Activated gamma-delta T cell treated with Interleukin-2 at 50 U/mL for 16 hours (primary cell): ENCODE measurements around the gene ALDOA.
"Not testable (repeated sequence)": the region's sequence is repeated elsewhere in the genome, so short reads cannot be mapped to it uniquely, and the experiment has no call there.

Source experiments
- DNase-seq: peaks from one replicate; pipeline ENCODE4 v3.0.0-alpha.2; 2020

The ALDOA gene

DNA sequence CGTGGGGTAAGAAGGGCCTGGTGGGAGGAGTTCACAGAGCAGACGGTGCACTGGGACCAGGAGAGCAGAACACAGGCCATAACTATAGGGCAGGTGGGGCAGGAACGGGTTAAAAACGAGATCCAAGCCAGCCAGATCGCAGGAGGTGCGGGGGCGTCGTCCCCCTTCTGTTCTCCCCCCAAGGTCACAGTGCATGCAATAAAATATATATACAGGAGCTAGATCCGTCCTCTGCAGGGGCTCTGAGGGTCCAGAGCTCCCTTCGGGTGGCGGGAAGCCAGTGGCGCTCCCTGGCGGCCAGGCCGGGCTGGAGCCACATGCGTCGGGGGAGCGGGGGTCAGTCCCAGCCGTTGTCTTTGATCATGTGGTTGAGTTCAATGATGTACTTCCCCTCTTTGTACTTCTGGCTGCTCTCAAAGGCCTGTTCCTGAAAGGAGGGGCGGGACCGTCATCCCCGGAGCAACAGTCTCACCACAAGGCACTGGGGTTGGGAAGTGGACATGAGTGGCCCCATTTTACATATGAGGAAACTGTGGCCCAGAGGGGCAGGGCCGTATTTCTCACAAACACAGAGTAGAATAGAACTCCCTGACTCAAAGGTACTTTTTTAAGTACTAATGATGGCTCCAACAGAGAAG, 26.9 kb downstream of the ALDOA start:
- peak; percentile 53 for DNase-seq

DNA sequence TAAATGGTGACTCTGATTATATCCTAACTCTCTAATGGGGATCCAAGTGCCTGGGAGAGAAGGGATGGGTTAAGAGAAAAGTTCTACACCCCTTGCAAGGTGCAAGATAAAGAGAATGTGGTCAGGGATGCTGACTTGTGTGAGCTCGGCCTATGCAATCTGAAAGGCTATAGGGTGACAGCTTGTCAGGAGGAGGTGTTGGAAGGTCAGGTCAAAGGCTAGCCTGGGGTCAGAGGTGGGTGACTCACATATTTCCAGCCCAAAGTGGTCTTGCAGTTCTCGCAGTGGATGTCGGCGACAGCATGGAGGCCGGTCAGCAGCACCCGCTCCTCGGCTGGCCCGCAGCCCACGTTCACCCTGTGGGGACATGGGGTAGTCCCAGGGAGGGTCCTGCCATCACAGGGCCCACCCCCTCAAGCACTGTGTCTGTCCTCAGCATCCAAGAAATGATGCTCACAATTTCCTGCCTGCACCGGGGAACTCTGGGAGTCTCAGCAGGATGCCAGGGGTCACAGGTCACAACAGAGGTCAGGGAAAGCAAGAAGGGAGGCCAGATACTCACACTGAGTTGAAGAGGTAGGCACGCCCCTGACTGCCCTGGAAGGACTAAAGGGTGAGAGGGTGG, 29.1 kb downstream of the ALDOA start:
- no peak for DNase-seq

DNA sequence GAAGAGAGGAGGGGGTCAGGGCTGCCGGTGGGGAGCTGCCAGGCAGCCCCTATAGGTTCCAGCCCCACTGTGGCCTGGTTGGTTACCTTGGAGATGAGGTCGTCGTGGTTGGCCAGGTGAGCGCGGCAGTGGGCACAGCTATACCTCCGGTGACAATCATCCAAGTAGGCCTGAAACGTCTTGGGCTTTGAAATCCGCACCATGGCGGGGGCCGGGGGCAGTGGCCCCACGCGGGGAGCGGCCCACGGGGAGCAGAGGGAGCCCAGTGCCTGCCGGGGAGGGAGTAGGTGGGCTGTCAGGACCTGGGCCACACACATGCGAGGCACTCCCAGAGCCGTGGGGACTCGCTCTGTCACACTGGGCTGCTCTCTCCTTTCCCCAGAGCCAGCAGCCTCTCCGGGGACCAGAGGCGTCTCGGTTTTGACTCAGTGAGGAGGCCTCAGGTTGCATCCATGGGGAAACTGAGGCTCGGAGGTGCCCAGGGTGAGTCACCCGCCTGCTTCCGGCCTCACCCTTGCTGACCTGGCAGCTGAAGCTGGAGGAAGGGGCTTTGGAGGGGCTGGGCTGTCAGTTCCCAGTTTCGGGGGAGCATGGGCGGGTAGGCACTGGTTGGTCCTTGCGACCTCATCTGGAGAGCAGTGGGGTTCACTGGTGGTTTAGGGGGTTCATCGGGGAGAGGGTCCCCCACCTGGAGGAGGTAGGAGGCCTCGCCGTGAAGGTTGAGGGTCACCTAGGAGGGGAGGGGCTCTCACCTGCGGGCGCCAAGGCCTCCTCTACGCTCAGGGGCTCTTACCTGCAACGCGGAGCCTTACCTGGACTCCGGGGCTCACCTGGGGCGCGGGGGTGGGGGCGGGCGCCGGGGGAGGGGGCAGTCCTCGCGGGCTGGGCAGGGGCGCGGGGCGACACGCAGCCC, 29.9 kb downstream of the ALDOA start:
- DNase-seq = no peak

DNA sequence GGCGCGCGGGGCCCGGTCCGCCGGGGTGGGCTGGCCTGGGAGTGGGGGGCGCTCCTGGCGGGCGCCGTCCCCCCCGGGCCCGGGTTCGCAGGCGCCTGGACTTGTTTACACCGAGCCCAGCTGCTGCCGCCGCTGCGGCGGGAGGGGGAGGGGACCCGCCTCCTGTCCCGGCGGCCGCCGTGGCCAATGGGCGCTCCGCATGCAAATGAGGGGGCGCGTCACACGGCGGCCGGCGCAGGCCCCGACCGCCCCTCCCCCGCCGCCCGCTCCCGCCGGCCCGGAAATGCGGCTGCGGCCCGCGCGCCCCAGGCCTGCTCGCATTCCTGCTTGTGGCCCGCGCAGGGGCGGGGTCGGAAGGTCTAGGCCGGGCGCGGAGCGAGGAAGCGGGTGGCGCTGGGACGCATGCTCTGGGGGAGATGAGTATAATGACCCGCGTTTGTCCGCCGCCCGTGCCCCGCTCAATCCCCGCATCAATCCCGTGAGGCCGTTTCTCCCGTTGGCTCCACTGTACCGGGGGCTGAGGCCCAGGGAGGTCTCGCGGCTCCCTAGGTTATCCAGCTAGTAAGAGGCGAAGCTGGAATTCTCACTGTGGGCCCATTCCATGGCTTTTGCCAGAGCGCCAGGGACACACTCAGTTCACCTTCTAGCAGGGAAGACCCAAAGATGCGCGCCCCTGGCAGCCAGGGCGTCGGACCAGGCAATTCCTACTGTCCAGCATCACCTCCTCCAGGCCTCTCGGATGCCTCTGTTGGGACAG, 30.7 kb downstream of the ALDOA start, which contains the start of gene YPEL3:
Gene YPEL3, minus strand, starts transcription at position 109 of the 757 bp plus-strand sequence. CDS start 731 bp downstream, outside the sequence.
- DNase-seq = peak; percentile 90

DNA sequence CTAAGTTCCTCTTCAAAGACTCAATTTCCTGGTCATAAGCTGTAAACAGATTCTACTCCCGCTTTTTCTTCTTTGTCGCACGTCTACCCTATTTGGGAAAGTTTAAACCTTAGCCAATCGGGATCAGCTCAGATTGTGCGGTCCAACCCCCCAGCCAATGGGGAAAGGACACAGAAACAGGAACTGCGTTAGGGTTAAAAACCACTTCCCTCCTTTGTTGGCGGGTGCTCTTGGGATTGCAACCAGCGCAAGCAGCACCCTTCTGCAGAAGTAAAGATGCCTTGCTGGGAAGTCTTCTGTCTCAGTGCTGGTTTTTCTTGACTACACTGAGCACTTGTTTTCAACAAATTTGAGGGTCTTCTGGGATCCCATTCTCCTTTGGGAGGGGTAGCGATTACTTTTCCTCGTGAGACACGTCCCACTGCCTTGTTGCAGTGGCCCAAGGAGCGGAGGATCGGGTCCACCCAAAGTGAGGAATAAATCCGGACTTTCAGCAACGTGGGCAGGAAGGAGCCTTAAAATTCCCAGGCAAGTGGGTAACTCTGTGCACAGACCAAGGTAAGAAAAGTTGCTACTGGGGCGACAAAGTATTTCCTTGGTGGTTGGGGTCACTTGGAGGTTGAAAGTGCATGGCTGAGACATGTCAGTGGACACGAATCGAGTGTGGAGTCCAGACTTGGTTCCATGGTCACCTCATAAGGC, 31.5 kb downstream of the ALDOA start:
- no peak for DNase-seq

DNA sequence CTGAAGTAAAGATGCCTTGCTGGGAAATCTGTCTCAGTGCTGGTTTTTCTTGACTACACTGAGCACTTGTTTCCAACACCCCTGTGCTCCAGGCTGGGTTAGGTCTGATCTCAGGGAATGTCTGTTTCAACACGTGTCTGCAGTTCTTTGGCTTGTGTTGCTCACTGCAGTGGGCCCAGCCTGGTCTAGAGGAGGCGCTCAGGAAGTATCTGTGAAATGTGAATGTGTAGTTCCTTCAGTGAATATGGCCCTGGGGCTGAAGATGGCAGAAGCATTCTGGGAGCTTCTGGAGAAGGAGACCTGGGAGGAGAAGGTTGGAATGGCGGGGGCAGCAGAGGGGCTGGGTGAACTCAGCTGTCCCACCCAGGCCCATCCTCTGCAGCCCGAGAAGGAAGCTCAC, 38.5 kb downstream of the ALDOA start:
- DNase-seq = no peak

DNA sequence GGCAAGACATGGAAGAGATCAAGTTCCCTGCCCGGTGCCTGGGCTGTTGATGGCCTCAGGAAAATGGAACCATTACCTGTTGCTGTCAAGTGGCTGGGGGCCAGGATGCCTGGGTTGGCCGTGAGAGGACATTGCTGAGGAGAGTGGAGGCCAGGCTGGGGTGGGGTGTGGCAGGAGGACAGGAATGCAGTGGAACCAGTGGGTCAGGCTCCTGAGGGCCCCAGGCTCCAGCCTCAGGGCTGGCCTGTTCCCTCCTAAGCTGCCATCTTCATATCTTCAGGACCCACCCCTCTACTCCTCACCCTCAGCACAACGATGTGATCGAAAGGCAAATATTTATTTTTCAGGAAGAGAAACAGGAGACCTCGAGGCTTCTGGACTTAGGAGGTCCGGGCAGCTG, 38.9 kb downstream of the ALDOA start:
- no peak for DNase-seq

DNA sequence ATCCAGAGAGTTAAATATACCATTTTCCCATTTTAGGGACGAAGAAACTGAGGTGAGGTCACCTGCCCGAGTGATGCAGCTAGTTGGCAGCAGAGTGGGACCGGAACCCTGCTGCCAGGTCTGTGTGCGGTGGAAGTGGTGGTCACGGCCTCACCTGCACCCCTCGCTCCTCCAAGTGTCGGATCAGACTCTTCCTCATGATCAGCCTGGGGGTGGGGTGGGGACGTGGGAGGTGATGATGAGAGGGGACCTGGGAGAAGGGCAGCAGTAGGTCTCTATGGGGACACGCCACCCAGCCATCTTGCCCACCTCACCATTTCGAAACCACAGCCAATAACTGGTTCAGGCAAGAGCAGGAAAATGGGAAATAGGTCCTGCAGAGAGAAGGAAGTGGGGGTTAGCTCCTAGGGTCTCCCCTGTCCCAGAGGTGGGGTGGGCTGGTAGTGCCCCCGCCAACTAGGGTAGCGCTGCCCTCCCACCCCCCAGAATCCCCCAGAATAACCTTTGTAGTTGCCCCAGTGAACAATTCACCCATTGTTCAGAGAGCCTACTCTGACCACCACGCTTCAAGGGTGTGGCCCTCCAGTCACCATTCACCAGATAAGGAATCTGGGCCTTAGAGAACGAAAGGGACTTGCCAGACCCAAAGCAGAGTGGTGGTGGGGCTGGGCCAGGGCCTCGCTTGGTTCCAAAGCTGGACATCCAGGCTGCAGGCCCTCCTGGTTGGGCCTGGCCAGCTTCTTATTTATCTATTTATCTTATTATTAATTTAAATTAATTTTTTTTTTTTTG, 42.7 kb downstream of the ALDOA start:
- DNase-seq = no peak

DNA sequence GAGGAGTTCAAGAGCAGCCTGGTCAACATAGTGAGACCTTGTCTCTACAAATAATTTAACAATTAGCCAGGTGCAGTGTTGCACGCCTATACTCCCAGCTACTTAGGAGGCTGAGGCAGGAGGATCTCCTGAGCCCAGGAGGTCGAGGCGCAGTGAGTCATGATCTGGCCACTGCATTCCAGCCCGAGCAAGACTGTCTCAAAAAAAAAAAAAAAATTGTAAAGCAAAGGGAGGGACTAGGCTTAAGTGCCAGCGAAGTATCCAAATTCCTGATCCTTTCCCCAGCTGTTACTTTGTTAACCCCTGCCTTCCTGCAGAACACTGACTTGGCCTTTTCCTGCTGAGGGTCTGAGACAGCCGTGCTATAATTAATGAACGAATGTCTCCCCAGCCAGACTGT, 45.1 kb downstream of the ALDOA start:
- no peak for DNase-seq

DNA sequence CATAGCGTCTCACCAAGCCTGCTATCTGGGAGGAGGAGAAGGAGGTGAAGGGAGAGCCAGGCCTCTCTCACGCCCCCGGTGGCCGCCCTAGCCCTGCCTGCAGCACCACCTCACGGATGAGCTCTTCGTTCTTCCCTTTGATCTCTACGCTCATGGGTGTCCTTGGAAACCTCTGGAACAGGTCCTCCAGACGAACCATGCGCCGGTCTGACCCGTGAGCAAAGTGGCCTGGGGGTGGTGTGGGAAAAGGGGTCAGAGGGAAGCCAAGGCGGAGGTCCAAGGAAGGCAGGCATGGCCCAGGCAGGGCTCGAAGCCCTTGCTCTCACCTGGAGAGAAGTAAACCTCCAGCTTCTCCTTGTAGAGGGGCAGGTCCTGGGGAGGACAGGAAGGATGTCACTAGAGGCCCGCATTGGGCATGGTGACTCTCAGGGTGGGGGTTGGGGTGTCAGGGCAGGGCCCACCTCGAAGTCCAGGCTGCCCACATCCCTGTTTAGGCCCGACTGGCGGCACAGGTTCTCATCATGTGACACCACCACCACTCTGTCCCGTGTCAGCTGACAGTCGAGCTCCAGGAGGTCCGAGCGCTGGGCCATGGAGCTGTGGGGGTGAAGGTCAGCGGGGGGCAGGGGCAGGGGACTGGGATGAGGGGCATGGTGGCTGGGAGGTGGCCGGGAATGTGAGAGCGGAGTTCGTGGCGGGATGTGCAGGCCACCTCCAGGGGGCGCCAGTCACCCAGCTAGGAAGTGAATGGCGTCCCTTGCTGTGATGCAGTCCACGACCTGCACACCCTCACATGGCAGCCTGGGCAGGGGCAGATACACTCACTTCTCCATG, 46.9 kb downstream of the ALDOA start:
- DNase-seq = no peak

DNA sequence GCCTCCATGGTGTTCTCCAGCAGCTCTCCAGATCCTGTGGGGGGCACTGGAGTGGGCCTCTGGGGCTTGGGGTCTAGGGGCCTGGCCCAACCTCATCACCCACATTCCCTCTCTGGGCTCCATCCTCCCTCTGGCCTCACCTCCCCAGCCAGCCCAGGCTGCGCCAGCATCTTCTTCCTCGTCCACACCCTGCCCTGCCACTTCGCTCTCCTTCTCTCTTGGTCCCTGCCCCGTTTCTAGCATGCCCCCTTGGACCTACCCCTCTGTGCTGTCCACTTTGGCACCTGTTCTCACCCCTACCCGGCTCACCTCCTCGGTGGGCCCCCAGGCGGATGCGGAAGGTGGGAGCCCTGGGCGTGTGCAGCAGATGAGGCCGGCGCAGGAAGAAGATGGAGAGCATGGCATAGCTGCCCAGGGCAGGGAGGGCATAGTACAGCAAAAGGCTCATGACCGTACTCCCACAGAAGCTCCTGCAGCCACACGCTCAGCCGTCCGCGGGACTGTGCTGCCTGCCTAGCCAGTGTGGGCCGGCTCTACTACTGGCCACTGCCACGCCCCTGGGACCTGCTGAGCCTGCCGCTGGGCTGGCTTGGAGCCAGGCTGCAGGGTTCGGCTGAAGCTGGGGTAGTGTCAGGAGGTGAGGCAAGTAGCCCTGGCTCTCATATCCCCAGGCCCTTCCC, 47.6 kb downstream of the ALDOA start, which contains the start of gene GDPD3:
Gene GDPD3, minus strand, starts transcription at position 507 of the 680 bp plus-strand sequence. Its CDS starts 59 bp downstream, at position 448.
- no peak for DNase-seq

DNA sequence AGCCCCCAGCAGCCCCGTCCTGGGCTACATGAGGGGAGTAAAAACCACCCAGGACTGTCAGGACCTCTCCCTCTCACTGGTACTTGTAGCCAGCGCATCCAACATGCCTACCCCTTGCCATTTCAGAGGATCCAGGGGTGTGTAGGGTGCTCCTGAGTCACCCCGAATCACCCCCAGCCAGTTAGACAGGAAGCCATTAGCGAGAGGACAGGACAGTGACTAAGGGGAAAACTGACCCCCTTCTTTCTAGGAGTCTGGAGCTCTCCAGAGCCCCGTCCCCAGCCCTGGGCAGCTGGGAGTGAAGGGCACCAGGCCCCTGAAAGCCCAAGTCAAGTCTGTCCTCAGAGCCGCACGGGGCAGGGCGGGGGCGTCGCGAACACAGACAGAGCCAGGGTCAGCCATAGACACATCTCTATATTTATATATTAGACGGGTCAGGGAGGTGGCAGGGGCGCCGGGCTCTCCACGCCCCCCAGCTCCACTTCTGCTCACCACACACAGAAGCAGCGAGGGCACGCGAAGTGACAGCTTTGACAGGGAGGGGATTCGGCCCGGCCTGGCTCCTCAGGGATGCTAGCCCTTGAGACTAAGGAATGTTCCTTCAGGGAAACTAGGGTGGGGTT, 48.3 kb downstream of the ALDOA start:
- no peak for DNase-seq

DNA sequence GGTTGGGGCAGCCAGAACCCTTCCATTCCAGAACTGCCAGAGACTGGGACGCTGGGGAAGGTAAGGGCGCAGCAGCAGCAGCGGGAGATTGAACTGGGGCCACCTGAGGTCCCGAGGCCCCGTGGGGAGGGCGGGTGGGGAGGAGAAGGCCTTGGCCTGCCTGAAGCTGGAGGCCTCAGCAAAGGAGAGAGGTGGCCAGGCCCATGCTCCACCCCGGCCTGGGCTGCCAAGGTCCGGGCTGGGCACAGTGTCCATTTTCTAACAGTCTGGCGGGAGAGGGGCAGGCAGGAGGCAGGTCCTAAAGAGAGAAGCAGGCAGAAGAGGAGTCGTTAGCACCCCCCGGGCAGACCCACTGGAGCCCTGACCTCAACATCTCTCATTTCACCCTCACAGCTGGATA, 48.9 kb downstream of the ALDOA start:
- DNase-seq = no peak

DNA sequence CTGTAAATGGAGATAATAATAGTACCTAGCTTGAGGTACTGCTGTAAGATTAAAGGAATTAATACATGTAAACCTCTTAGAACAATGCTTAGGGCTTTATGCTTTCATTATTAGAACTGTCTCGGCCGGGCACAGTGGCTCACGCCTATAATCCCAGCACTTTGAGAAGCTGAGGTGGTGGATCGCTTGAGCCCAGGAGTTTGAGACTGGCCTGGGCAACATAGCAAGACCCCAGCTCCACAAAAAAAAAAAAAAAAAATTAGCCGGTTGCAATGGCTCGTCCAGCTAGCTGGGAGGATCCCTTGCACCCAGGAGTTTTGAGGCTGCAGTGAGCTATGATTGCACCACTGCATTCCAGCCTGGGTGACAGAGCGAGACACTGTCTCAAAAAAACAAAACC, 49.3 kb downstream of the ALDOA start:
- DNase-seq = not testable (repeated sequence)

DNA sequence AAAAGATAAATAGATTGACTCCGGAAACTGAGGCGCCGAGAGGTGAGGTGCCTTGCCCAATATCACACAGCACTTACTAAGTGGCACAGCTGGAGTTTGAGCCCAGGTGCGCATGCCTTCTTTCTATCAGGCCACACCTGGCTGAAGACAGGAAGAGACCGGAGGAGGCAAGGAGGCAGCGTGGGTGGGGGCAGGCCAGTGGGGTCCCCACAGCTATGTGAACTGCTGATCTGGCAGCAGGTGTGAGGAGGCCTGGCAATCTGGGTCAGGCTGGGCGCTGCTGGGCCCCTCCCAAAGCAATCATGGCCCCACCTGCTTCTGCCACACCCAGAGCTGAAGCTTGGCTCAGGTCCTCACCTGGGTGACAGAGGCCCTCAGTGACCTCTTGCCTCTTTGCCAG, 49.7 kb downstream of the ALDOA start:
- no peak for DNase-seq

DNA sequence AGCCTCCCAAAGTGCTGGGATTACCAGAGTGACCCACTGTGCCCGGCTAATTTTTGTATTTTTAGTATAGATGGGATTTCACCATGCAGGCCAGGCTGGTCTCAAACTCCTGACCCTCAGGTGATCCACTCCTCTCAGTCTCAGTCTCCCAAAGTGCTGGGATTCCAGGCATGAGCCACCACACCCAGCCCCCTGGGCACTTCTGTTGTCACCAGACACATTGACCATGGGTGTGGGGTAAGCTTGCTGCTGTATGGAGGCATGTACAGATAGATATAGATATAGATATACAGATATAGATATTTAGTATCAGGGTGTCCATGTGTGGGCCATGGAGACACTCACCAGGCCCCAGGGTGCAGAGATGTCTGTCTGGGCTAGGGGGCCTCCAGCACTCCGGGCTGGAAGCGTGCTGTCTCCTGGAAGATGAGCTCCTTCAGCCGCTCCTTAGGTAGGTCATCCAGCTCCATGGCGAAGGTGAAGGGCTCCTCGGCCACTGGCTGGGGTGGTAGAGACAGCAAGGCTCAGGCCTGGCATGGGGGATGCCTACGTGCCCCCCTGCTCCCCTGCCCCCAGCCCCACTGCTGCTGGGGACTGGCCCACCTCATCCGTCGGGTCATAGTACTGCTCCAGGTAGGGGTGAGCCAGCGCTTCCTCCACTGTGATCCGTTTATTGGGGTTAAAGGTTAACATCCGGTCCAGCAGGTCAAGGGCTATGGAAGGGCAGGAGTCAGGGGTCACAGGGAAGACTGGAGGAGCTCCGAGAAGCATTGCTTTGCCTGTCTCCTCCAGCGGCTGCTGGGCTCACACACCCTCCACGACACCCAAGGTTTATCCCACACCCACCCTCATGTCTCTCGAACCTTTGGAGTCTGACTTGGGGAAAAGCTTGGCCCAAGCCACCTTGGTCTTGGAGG, 51.0 kb downstream of the ALDOA start:
- DNase-seq = no peak

DNA sequence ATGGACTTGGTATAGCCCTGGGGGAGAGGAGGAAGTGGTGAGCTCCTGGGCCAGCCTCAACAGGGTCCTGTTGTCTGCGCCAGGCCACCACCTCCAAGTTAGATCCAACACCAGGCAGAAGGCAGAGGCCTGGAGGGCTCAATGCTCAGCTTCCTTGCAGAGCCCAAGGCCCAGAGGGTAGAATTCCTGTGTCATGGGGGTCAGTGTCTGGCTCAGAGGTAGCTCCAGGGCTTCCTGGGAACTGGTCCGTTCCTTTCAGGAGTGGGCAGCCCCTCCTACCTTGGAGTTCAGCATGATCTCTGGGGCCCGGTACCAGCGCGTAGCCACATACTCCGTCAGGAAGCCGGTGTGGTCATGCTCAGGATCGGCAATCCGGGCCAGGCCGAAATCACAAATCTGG, 52.2 kb downstream of the ALDOA start:
- no peak for DNase-seq

DNA sequence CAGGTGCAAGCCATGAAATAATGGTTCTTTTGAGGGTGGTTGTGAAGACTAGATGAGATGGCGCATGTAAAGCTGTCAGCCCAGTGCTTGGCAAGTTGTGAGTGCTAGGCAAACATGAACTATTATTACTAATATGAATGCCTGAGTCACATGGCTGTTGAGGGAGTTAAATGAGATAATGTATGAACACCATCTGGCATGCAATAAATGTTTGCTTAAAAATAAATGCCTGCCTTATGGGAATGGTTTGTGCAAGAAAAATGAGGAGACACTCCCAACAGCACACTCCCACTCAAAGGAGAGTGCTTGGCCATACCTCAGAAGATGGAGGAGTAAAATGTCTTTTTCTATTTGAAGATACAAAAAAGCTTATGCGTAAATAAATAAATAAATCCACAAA, 53.9 kb downstream of the ALDOA start:
- DNase-seq = no peak
